A549 treated with ZK216348 at 1 μM for 4 hours (cell line): ENCODE data around the gene RADX. TPM values are rescaled to one million over a fixed set of nuclear protein-coding genes. Genes with fewer than 3 reads are reported as not detected.

Experiments
- total RNA-seq: library from RNA; stranded (reverse); fragments of 200-300 nt; extraction: Qiagen RNA extraction; gene quantifications from 5 replicates; pipeline ENCODE4 v1.2.3, GENCODE V29; 2022; ENCODE audit warnings: low read depth

Gene RADX, protein sequence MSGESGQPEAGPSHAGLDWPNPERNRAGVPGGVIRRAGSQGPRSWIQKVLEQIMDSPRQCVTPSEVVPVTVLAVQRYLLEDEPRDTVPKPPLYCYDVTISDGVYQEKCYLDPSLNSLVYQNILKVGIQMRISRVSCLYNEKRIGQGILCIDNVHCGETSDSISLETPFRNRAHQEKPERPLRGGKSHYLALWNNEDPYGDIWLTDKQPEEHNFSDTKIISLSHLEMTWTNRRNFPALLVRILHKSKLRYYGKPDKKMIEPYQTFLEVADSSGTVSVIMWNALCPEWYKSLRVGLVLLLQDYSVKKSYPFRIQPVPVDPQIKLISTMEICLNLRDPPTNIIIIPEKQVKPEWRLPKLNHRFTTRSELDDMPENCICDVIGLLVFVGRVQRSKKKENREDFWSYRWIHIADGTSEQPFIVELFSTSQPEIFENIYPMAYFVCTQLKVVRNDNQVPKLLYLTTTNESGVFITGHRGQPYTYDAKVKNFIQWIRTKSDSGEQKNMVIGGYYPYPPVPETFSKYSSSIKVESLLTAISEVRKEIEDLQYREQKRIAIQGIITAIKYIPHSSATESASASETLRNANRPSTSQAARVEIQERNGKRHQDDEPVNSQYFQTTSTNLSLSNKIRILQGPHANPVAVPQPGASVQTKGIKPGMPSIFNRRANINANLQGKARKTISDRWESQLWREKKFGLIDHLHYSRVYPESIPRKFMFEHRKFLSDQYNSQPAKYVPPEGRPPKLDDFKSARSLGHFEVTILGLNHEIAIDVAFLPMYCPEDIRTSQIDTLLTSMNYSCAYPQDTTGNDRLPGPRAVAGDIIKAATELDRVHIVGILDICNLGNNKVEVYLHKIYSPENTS
- 0.09 TPM in 1 of 5 replicates, not detected in the others for total RNA-seq

DNA sequence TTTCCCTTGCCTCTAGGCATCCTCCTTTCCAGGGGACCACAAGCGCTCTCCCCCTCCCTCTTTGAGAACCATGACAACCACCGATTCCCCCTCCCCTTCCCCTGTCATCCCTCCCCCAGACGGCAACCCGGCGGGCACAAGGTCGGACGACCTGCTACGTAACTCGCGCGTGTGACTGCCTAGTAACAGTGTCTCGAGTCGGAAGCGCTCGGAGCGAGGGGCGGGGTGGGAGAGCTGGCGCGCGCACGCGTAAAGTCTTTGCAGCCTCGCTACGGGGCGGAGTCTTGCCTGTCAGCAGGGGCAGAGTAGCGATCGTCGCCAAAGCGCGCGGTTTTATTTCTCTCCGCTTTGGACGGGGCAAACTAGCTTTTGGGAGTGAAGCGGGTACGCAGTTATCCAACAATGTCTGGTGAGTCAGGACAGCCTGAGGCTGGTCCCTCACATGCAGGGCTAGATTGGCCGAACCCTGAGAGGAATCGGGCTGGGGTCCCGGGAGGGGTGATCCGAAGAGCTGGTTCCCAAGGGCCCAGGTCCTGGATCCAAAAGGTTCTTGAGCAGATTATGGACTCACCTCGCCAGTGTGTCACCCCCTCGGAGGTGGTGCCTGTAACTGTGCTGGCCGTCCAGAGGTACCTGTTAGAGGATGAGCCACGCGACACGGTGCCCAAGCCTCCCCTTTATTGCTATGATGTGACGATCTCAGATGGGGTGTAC lies at the start of gene RADX:
Gene RADX (plus strand): TSS at position 300 of the 714 bp plus-strand sequence. CDS start 103 bp downstream, at position 403.

DNA sequence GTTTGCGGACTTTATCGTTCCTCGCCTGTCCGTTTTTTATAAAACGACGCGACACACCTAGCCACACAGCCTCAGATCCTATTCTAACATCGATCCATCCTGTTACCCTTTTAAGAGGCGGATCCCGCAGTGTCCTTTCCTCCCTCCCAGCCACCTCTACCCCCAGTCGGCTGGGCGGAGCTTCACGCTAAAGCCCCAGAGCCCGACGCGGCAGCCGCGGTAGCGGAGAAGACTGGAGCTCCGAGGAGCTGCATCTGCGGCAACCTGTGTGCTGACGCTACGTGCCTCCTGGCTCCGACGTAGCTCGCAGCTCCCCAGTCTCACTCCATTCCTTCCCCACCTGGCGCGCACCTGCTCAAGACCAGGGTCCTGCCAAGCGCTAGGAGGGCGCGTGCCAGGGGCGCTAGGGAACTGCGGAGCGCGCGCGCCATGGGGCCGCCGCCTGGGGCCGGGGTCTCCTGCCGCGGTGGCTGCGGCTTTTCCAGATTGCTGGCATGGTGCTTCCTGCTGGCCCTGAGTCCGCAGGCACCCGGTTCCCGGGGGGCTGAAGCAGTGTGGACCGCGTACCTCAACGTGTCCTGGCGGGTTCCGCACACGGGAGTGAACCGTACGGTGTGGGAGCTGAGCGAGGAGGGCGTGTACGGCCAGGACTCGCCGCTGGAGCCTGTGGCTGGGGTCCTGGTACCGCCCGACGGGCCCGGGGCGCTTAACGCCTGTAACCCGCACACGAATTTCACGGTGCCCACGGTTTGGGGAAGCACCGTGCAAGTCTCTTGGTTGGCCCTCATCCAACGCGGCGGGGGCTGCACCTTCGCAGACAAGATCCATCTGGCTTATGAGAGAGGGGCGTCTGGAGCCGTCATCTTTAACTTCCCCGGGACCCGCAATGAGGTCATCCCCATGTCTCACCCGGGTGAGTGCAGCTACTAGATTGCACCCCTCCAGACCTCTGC lies 115.0 kb downstream of the RADX start, which contains the start of gene RNF128:
Gene RNF128 (plus strand): TSS at position 217 of the 953 bp plus-strand sequence. CDS start 213 bp downstream, at position 430.

Other genes with a start within 250 kb of the RADX start
- 0.07 to 0.12 TPM in 2 of 5 replicates, not detected in the others for gene RNF128, start 114.7 kb downstream of the RADX start, total RNA-seq
- 0.83 to 1.8 TPM (median 1.5 TPM) in 5 replicates for gene TBC1D8B, start 190.7 kb downstream of the RADX start, total RNA-seq